Rectal smooth muscle tissue (tissue), 1 donor: Measurements from ENCODE around the gene LCA5.
"Not testable (repeated sequence)": the region's sequence is repeated elsewhere in the genome, so short reads cannot be mapped to it uniquely, and the experiment has no call there.

ENCODE experiments used
- H3K27ac ChIP-seq: one replicate; pipeline ENCODE4 v1.7.0; 2013; ENCODE audit warnings: low read depth, low read length, inconsistent platforms
- H3K27me3 ChIP-seq: one replicate; pipeline ENCODE4 v1.7.0; 2013; ENCODE audit warnings: low read length; ENCODE audit not compliant: control insufficient read depth, insufficient read depth
- H3K36me3 ChIP-seq: one replicate; pipeline ENCODE4 v1.7.0; 2013; ENCODE audit warnings: low read length; ENCODE audit not compliant: control insufficient read depth, insufficient read depth
- H3K4me1 ChIP-seq: one replicate; pipeline ENCODE4 v1.7.0; 2013; ENCODE audit warnings: low read length; ENCODE audit not compliant: control insufficient read depth, insufficient read depth
- H3K4me3 ChIP-seq: one replicate; pipeline ENCODE4 v1.7.0; 2013; ENCODE audit warnings: low read length
- H3K9ac ChIP-seq: one replicate; pipeline ENCODE4 v1.7.0; 2013; ENCODE audit warnings: low read length

LCA5 gene

GRCh38 chr6:79446006-79446405 lies 91.2 kb downstream of the LCA5 start:
- no peaks in the 10 kb centered on the region for H3K27me3 ChIP-seq
- no peaks in the 10 kb centered on the region for H3K36me3 ChIP-seq
- H3K9ac ChIP-seq = no peak overlapping the region
- no peak overlapping the region for H3K4me3 ChIP-seq
- H3K4me1 ChIP-seq = no peaks in the 10 kb centered on the region
- H3K27ac ChIP-seq = no peak overlapping the region

GRCh38 chr6:79443876-79444275 lies 93.4 kb downstream of the LCA5 start:
- H3K9ac ChIP-seq, H3K27ac ChIP-seq, H3K4me3 ChIP-seq, H3K36me3 ChIP-seq, H3K4me1 ChIP-seq, H3K27me3 ChIP-seq: not testable (repeated sequence)

GRCh38 chr6:79441192-79441591 lies 96.0 kb downstream of the LCA5 start:
- Histone ChIP-seq H3K27ac (no peak overlapping the region), H3K27me3 (no peaks in the 10 kb centered on the region), H3K36me3 (no peaks in the 10 kb centered on the region), H3K4me3 (no peak overlapping the region), H3K4me1 (no peaks in the 10 kb centered on the region), H3K9ac (no peak overlapping the region)

GRCh38 chr6:79440598-79440997 lies 96.6 kb downstream of the LCA5 start:
- no peak overlapping the region for H3K4me3 ChIP-seq
- no peaks in the 10 kb centered on the region for H3K36me3 ChIP-seq
- H3K4me1 ChIP-seq = no peaks in the 10 kb centered on the region
- H3K27ac ChIP-seq = no peak overlapping the region
- no peaks in the 10 kb centered on the region for H3K27me3 ChIP-seq
- no peak overlapping the region for H3K9ac ChIP-seq

- Histone ChIP-seq H3K4me1 (no peaks in the 10 kb centered on the region), H3K36me3 (no peaks in the 10 kb centered on the region), H3K27ac (no peak overlapping the region), H3K4me3 (no peak overlapping the region), H3K27me3 (no peaks in the 10 kb centered on the region), H3K9ac (no peak overlapping the region)
Measured at GRCh38 chr6:79438030-79438429, 99.2 kb downstream of the LCA5 start.

GRCh38 chr6:79436241-79436640 lies 101.0 kb downstream of the LCA5 start:
- no peak overlapping the region for H3K4me3 ChIP-seq
- H3K4me1 ChIP-seq = no peaks in the 10 kb centered on the region
- no peaks in the 10 kb centered on the region for H3K27me3 ChIP-seq
- H3K9ac ChIP-seq = no peak overlapping the region
- no peak overlapping the region for H3K27ac ChIP-seq
- no peaks in the 10 kb centered on the region for H3K36me3 ChIP-seq

- Histone ChIP-seq H3K4me3 (no peak overlapping the region), H3K9ac (no peak overlapping the region), H3K36me3 (no peaks in the 10 kb centered on the region), H3K27me3 (no peaks in the 10 kb centered on the region), H3K27ac (no peak overlapping the region), H3K4me1 (no peaks in the 10 kb centered on the region)
Measured at GRCh38 chr6:79435746-79436145, 101.5 kb downstream of the LCA5 start.
